ENCODE results near the gene INKA1.

The INKA1 gene

DNA sequence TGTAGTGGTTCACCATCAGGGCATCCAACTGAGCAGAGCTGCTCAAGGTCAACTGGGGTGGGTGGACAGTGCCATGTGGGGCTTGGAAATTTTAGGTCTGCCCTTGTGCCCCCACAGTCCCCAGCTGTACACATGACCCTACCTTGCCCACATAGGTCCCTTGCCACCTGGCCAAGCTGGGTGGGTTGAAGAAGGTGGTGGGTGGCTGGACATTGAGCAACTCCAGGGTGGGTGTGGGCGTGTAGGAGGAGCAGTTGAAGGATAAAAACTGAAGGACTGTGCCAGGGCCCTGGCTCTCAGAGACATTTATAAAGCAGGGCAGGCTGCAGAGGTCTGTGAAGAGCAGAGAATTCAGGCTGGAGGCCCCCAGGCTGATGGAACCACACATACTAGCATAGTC is 4.0 kb upstream of the INKA1 start:
- H3K36me3 ChIP-seq (ENCODE audit: low read depth): no peaks in the 10 kb centered on the region

GRCh38 chr3:49799761-49800160 is 3.3 kb upstream of the INKA1 start, which contains the start of gene CDHR4:
Gene CDHR4, minus strand, starts transcription at chr3:49799873. Its CDS starts 61 bp downstream, at chr3:49799812.
- Histone ChIP-seq H3K4me1 (ENCODE audit: insufficient read depth, poor library complexity, severe bottlenecking) (peaks cover 9% of the 10 kb centered on the region), H3K9me3 (ENCODE audit: severe bottlenecking) (no peaks in the 10 kb centered on the region), H3K27ac (ENCODE audit: poor library complexity, severe bottlenecking) (no peak within 1 kb of the TSS), H3K36me3 (ENCODE audit: low read depth) (no peaks in the 10 kb centered on the region), H3K27me3 (ENCODE audit: insufficient read depth, poor library complexity, severe bottlenecking) (no peaks in the 10 kb centered on the region), H3K4me3 (ENCODE audit: severe bottlenecking) (no peak within 1 kb of the TSS)
- TF ChIP-seq, protein P1, sequence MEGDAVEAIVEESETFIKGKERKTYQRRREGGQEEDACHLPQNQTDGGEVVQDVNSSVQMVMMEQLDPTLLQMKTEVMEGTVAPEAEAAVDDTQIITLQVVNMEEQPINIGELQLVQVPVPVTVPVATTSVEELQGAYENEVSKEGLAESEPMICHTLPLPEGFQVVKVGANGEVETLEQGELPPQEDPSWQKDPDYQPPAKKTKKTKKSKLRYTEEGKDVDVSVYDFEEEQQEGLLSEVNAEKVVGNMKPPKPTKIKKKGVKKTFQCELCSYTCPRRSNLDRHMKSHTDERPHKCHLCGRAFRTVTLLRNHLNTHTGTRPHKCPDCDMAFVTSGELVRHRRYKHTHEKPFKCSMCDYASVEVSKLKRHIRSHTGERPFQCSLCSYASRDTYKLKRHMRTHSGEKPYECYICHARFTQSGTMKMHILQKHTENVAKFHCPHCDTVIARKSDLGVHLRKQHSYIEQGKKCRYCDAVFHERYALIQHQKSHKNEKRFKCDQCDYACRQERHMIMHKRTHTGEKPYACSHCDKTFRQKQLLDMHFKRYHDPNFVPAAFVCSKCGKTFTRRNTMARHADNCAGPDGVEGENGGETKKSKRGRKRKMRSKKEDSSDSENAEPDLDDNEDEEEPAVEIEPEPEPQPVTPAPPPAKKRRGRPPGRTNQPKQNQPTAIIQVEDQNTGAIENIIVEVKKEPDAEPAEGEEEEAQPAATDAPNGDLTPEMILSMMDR (IDR thresholded peaks at IDR 0.05; ENCODE audit: poor library complexity, severe bottlenecking): no peak
- no peak for DNase-seq (ENCODE audit: low spot score)
- ATAC-seq (ENCODE audit: low read depth): peak; percentile 50

More for the DNA sequence above, 4.0 kb upstream of the INKA1 start:
- DNase-seq (ENCODE audit: low spot score) (no peak), ATAC-seq (ENCODE audit: low read depth) (no peak)
- peaks cover 8% of the 10 kb centered on the region for H3K4me1 ChIP-seq (ENCODE audit: insufficient read depth, poor library complexity, severe bottlenecking)
- TF ChIP-seq, protein P1 (IDR thresholded peaks at IDR 0.05; ENCODE audit: poor library complexity, severe bottlenecking): no peak
- H3K27ac ChIP-seq (ENCODE audit: poor library complexity, severe bottlenecking): no peak overlapping the region
- no peaks in the 10 kb centered on the region for H3K27me3 ChIP-seq (ENCODE audit: insufficient read depth, poor library complexity, severe bottlenecking)
- H3K4me3 ChIP-seq (ENCODE audit: severe bottlenecking): no peak overlapping the region
- H3K9me3 ChIP-seq (ENCODE audit: severe bottlenecking): no peaks in the 10 kb centered on the region

GRCh38 chr3:49801160-49801559 is 1.9 kb upstream of the INKA1 start:
- Histone ChIP-seq H3K4me1 (ENCODE audit: insufficient read depth, poor library complexity, severe bottlenecking) (peaks cover 9% of the 10 kb centered on the region), H3K27ac (ENCODE audit: poor library complexity, severe bottlenecking) (no peak overlapping the region), H3K27me3 (ENCODE audit: insufficient read depth, poor library complexity, severe bottlenecking) (no peaks in the 10 kb centered on the region), H3K4me3 (ENCODE audit: severe bottlenecking) (no peak overlapping the region), H3K9me3 (ENCODE audit: severe bottlenecking) (no peaks in the 10 kb centered on the region), H3K36me3 (ENCODE audit: low read depth) (no peaks in the 10 kb centered on the region)
- TF ChIP-seq, protein P1 (IDR thresholded peaks at IDR 0.05; ENCODE audit: poor library complexity, severe bottlenecking): no peak
- ATAC-seq (ENCODE audit: low read depth): no peak
- no peak for DNase-seq (ENCODE audit: low spot score)

GRCh38 chr3:49803465-49804140 is 542 bp downstream of the INKA1 start:
- DNase-seq (ENCODE audit: low spot score) (peak; percentile 87), ATAC-seq (ENCODE audit: low read depth) (peak; percentile 62)
- TF ChIP-seq, protein P1 (IDR thresholded peaks at IDR 0.05; ENCODE audit: poor library complexity, severe bottlenecking): no peak
- H3K36me3 ChIP-seq (ENCODE audit: low read depth): no peaks in the 10 kb centered on the region
- peaks cover 16% of the 10 kb centered on the region for H3K4me1 ChIP-seq (ENCODE audit: insufficient read depth, poor library complexity, severe bottlenecking)
- H3K4me3 ChIP-seq (ENCODE audit: severe bottlenecking): peak overlapping the region; percentile 65
- no peaks in the 10 kb centered on the region for H3K9me3 ChIP-seq (ENCODE audit: severe bottlenecking)
- no peaks in the 10 kb centered on the region for H3K27me3 ChIP-seq (ENCODE audit: insufficient read depth, poor library complexity, severe bottlenecking)
- peak overlapping the region; percentile 71 for H3K27ac ChIP-seq (ENCODE audit: poor library complexity, severe bottlenecking)
